IMR-90 (cell line): ENCODE measurements around the gene PPP2R1B. TPM values are rescaled to one million over a fixed set of nuclear protein-coding genes. Genes with fewer than 3 reads are reported as not detected.

ENCODE experiments used
- ATAC-seq: fragments of 200-7000 bp; cut with Tn5 transposase; 2 replicates; pipeline ENCODE4 v1.9.1; 2020; ENCODE audit warnings: low read depth, mild to moderate bottlenecking, moderate library complexity
- BruUV-seq: library from RNA; stranded (reverse); fragments of 400-500 nt; replicated peaks from 2 replicates; lab custom pipeline; 2021; lab: Mats Ljungman, UMichigan
- CTCF ChIA-PET: fragments of 300-600 bp; formaldehyde crosslinking; extraction: SDS; loops from one replicate; lab custom pipeline; 2021; ENCODE audit warnings: antibody characterized with exemption; lab: Yijun Ruan, JAX
- POLR2A ChIA-PET: fragments of 300-600 bp; sonication (Branson Sonifier 250); formaldehyde crosslinking; loops from one replicate; lab custom pipeline; 2022; ENCODE audit warnings: antibody characterized with exemption; ENCODE audit not compliant: unreplicated experiment; lab: Charles Lee
- DNase-seq: peaks from one replicate; pipeline ENCODE4 v3.0.0; 2013
- H2AFZ ChIP-seq: replicated peaks from 2 replicates; pipeline ENCODE3; 2013; ENCODE audit warnings: low read length, mild to moderate bottlenecking; ENCODE audit not compliant: poor library complexity
- H2AK5ac ChIP-seq: 2 replicates; pipeline ENCODE4 v1.6.1; 2013; ENCODE audit warnings: low read depth, low read length, inconsistent platforms
- H2AK9ac ChIP-seq: replicated peaks from 2 replicates; pipeline ENCODE3; 2013; ENCODE audit warnings: mild to moderate bottlenecking, low read depth, low read length, moderate library complexity; ENCODE audit not compliant: poor library complexity
- H2BK120ac ChIP-seq: 2 replicates; pipeline ENCODE4 v1.6.1; 2013; ENCODE audit warnings: low read depth, low read length, inconsistent platforms
- H2BK15ac ChIP-seq: 3 replicates; pipeline ENCODE4 v1.6.1; 2013; ENCODE audit warnings: low read depth, low read length, inconsistent platforms
- H2BK20ac ChIP-seq: 2 replicates; pipeline ENCODE4 v1.6.1; 2013; ENCODE audit warnings: low read depth, mild to moderate bottlenecking, inconsistent platforms, low read length, moderate library complexity
- H2BK5ac ChIP-seq: 2 replicates; pipeline ENCODE4 v1.6.1; 2013; ENCODE audit warnings: mild to moderate bottlenecking, low read depth, low read length, inconsistent platforms; ENCODE audit not compliant: poor library complexity, severe bottlenecking
- H3K14ac ChIP-seq: replicated peaks from 2 replicates; pipeline ENCODE4 v1.6.1; 2013; ENCODE audit warnings: low read depth, low read length, inconsistent platforms
- H3K18ac ChIP-seq: 2 replicates; pipeline ENCODE4 v1.6.1; 2013; ENCODE audit warnings: low read depth, low read length, control low read depth
- H3K23ac ChIP-seq: 2 replicates; pipeline ENCODE4 v1.6.1; 2013; ENCODE audit warnings: low read depth, low read length, inconsistent platforms
- H3K27ac ChIP-seq: 2 replicates; pipeline ENCODE4 v1.5.1; 2013; ENCODE audit warnings: mild to moderate bottlenecking, control low read depth, low read length; ENCODE audit not compliant: insufficient read depth
- H3K27me3 ChIP-seq: 2 replicates; pipeline ENCODE4 v1.6.1; 2013; ENCODE audit warnings: low read length; ENCODE audit not compliant: control insufficient read depth, insufficient read depth
- H3K36me3 ChIP-seq: 2 replicates; pipeline ENCODE4 v1.6.1; 2013; ENCODE audit warnings: low read length, mixed read lengths; ENCODE audit not compliant: control insufficient read depth, insufficient read depth
- H3K4ac ChIP-seq: 2 replicates; pipeline ENCODE4 v1.6.1; 2013; ENCODE audit warnings: low read depth, low read length, inconsistent platforms
- H3K4me1 ChIP-seq: 2 replicates; pipeline ENCODE4 v1.6.1; 2013; ENCODE audit warnings: low read length, mixed read lengths; ENCODE audit not compliant: control insufficient read depth, insufficient read depth
- H3K4me2 ChIP-seq: 2 replicates; pipeline ENCODE4 v1.6.1; 2013; ENCODE audit warnings: low read depth, mild to moderate bottlenecking, control low read depth, low read length, moderate library complexity
- H3K4me3 ChIP-seq: 2 replicates; pipeline ENCODE4 v1.5.1; 2013; ENCODE audit warnings: low read depth, mild to moderate bottlenecking, control low read depth, low read length, moderate library complexity; ENCODE audit not compliant: insufficient read depth
- H3K56ac ChIP-seq: 2 replicates; pipeline ENCODE4 v1.6.1; 2013; ENCODE audit warnings: low read length, inconsistent platforms; ENCODE audit not compliant: insufficient read depth; ENCODE audit errors: extremely low read depth
- H3K79me1 ChIP-seq, 2 experiments: 2 replicates each; pipeline ENCODE4 v1.6.1; 2013; ENCODE audit warnings: low read length in 2 of 2, inconsistent platforms in 1 of 2, low read depth in 1 of 2
- H3K9ac ChIP-seq: 2 replicates; pipeline ENCODE4 v1.6.1; 2013; ENCODE audit warnings: low read depth, low read length, control low read depth
- H3K9me1 ChIP-seq: 2 replicates; pipeline ENCODE4 v1.6.1; 2013; ENCODE audit warnings: low read length, inconsistent platforms; ENCODE audit not compliant: insufficient read depth
- H3K9me3 ChIP-seq: 2 replicates; pipeline ENCODE4 v1.6.1; 2013; ENCODE audit warnings: low read length; ENCODE audit not compliant: control insufficient read depth, insufficient read depth
- H4K20me1 ChIP-seq: 2 replicates; pipeline ENCODE4 v1.6.1; 2013; ENCODE audit warnings: low read length, inconsistent platforms; ENCODE audit not compliant: insufficient read depth
- H4K5ac ChIP-seq: 2 replicates; pipeline ENCODE4 v1.6.1; 2013; ENCODE audit warnings: mild to moderate bottlenecking, low read depth, low read length, control low read depth
- H4K8ac ChIP-seq, 2 experiments: 2 replicates each; pipeline ENCODE4 v1.6.1; 2013; ENCODE audit warnings: low read depth in 2 of 2, low read length in 2 of 2, control low read depth in 1 of 2, inconsistent platforms in 1 of 2
- H4K91ac ChIP-seq: 2 replicates; pipeline ENCODE4 v1.6.1; 2013; ENCODE audit warnings: low read depth, low read length, inconsistent platforms; ENCODE audit not compliant: insufficient read depth
- BHLHE40 ChIP-seq: fragments of 150-350 bp; IDR thresholded peaks from 2 replicates; pipeline ENCODE4 v1.6.1; 2016; ENCODE audit warnings: mild to moderate bottlenecking, low read depth, low read length
- CEBPB ChIP-seq: IDR thresholded peaks from 2 replicates; pipeline ENCODE4 v1.6.1; 2012; ENCODE audit warnings: low read depth, low read length, improper control_type of control experiment
- CHD1 ChIP-seq: IDR thresholded peaks from 2 replicates; pipeline ENCODE4 v1.6.1; 2012; ENCODE audit warnings: low read depth, low read length, improper control_type of control experiment
- CTCF ChIP-seq: conservative IDR thresholded peaks from 2 replicates; pipeline ENCODE4 v1.5.1; 2012; ENCODE audit warnings: mild to moderate bottlenecking, low read depth, low read length, improper control_type of control experiment
- FOS ChIP-seq: fragments of 150-350 bp; IDR thresholded peaks from 2 replicates; pipeline ENCODE4 v1.6.1; 2016; ENCODE audit warnings: low read depth, low read length
- MAZ ChIP-seq: IDR thresholded peaks from 2 replicates; pipeline ENCODE4 v1.6.1; 2012; ENCODE audit warnings: low read depth, mild to moderate bottlenecking, low read length, improper control_type of control experiment, moderate library complexity, borderline replicate concordance
- MXI1 ChIP-seq: IDR thresholded peaks from 2 replicates; pipeline ENCODE4 v1.6.1; 2012; ENCODE audit warnings: low read depth, mild to moderate bottlenecking, low read length, moderate library complexity, borderline replicate concordance
- POLR2A ChIP-seq: IDR thresholded peaks from 2 replicates; pipeline ENCODE4 v1.6.1; 2012; ENCODE audit warnings: mild to moderate bottlenecking, low read depth, low read length
- RCOR1 ChIP-seq: IDR thresholded peaks from 2 replicates; pipeline ENCODE4 v1.6.1; 2012; ENCODE audit warnings: mild to moderate bottlenecking, low read length, improper control_type of control experiment; ENCODE audit not compliant: insufficient replicate concordance
- RFX5 ChIP-seq: IDR thresholded peaks from 2 replicates; pipeline ENCODE4 v1.8.0; 2012; ENCODE audit warnings: low read depth, mild to moderate bottlenecking, low read length, moderate library complexity
- WGBS, 2 experiments: methylation state at CpG; one replicate each; pipeline versions ENCODE4 v1.1.5 to v1.1.7; 2013; ENCODE audit warnings: missing lambda C conversion rate in 2 of 2; ENCODE audit not compliant: insufficient read length in 1 of 2; ENCODE audit errors: extremely low coverage in 2 of 2; 5-methylcytosine and 5-hydroxymethylcytosine counted together
- dilution Hi-C: fragments of 300-500 bp; cut with HindIII; formaldehyde crosslinking; loops from one replicate; pipeline ENCODE4 v1.14.3; 2018; ENCODE audit warnings: low sequenced_read_pairs; ENCODE audit not compliant: unreplicated experiment
- in situ Hi-C: fragments of 300-500 bp; cut with MboI; formaldehyde crosslinking; loops from 3 replicates; pipeline ENCODE4 v1.14.3; 2019; ENCODE audit warnings: low sequenced_read_pairs, inconsistent platforms, mixed read lengths
- intact Hi-C: fragments of 100-400 bp; cut with micrococcal nuclease; formaldehyde crosslinking; loops from 2 replicates; pipeline ENCODE4 v1.10.0; 2022
- polyA plus RNA-seq, 3 experiments: library from polyadenylated mRNA; depleted of rRNA; stranded (reverse); fragments of >200 nt; gene quantifications; 2 replicates each; pipeline ENCODE4 v1.2.3, GENCODE V29; 2012; ENCODE audit warnings: low replicate concordance in 1 of 3
- total RNA-seq: library from RNA; depleted of rRNA; stranded (reverse); fragments of >200 nt; gene quantifications from 2 replicates; pipeline ENCODE4 v1.2.3, GENCODE V29; 2012

PPP2R1B gene
- total and polyA plus RNA-seq, 2 of the 4 experiments (the other 2 are of a cell fraction), result 23.0 to 62.9 TPM

GRCh38 chr11:111693224-111693937, 72.8 kb downstream of the PPP2R1B start:
- Histone ChIP-seq H2AFZ (no peak overlapping the region), H2BK15ac (peak overlapping the region; percentile 66; the same call in 2 of the 3 replicates), H4K20me1 (no peaks in the 10 kb centered on the region), H3K4ac (peak overlapping the region; percentile 74; the same call in 1 of the 2 replicates), H3K9ac (no peak overlapping the region), H3K4me2 (no peak overlapping the region), H3K18ac (peak overlapping the region; percentile 90), H2AK9ac (no peak overlapping the region), H4K8ac (peak overlapping the region; percentile 30 to 64; a peak in 2 of 4 replicates), H4K5ac (peak overlapping the region; percentile 67; the same call in 1 of the 2 replicates), H2BK20ac (peak overlapping the region; percentile 64; the same call in 1 of the 2 replicates), H2BK120ac (peak overlapping the region; percentile 35), H3K14ac (peak overlapping the region; percentile 59), H3K9me1 (peaks cover 8% of the 10 kb centered on the region), H3K79me1 (peaks cover 14 to 28% of the 10 kb centered on the region in 2 experiments), H3K27ac (peak overlapping the region; percentile 50; the same call in 1 of the 2 replicates), H3K27me3 (no peaks in the 10 kb centered on the region), H3K23ac (peak overlapping the region; percentile 74; the same call in 1 of the 2 replicates), H2AK5ac (peak overlapping the region; percentile 59; the same call in 1 of the 2 replicates), H3K56ac (no peak overlapping the region), H4K91ac (peak overlapping the region; percentile 53), H3K9me3 (no peaks in the 10 kb centered on the region), H2BK5ac (peak overlapping the region; percentile 90), H3K36me3 (peaks cover 2% of the 10 kb centered on the region), H3K4me1 (peaks cover 15% of the 10 kb centered on the region), H3K4me3 (no peak overlapping the region)
- WGBS, 2 experiments, result 100% methylated on average over 1 of the region's 6 CpGs; no CpG with 5 or more reads in 1 of the 2 experiments
- ChIA-PET CTCF (interaction anchor here (0.7 kb wide), 1 partner anchor 82 kb away, joined by 3 read pairs; no protein-coding TSS in a partner anchor), POLR2A (no interaction called here)
- dilution Hi-C loops, result no loop called here
- no peak for TF ChIP-seq RCOR1
- no peak for TF ChIP-seq RFX5
- no peak for TF ChIP-seq CEBPB
- no peak for TF ChIP-seq CTCF
- TF ChIP-seq BHLHE40, result no peak
- no peak for TF ChIP-seq MAZ
- no peak for TF ChIP-seq CHD1
- TF ChIP-seq FOS, result no peak
- TF ChIP-seq MXI1, result no peak
- no peak for TF ChIP-seq POLR2A
- DNase-seq (no peak), ATAC-seq (no peak)
- intact Hi-C loops, result loop anchor here (5.0 to 10.0 kb wide), 2 partner anchors 41 to 89 kb away; partner anchors contain the start of gene SIK2
- no TSS peak for BruUV-seq
- in situ Hi-C loops, result no loop called here
